GM19468 (cell line): ENCODE measurements around the gene ZBTB7C.

ENCODE experiments used
- ATAC-seq: cut with Tn5 transposase; IDR thresholded peaks from one replicate; pipeline ENCODE4 v1.9.1; 2021; ENCODE audit warnings: mild to moderate bottlenecking, moderate library complexity, moderate number of reproducible peaks; ENCODE audit not compliant: unreplicated experiment; ENCODE audit errors: extremely low read depth

The ZBTB7C gene

GRCh38 chr18:48181857-48182256 is 227.3 kb downstream of the ZBTB7C start:
- no peak for ATAC-seq

DNA sequence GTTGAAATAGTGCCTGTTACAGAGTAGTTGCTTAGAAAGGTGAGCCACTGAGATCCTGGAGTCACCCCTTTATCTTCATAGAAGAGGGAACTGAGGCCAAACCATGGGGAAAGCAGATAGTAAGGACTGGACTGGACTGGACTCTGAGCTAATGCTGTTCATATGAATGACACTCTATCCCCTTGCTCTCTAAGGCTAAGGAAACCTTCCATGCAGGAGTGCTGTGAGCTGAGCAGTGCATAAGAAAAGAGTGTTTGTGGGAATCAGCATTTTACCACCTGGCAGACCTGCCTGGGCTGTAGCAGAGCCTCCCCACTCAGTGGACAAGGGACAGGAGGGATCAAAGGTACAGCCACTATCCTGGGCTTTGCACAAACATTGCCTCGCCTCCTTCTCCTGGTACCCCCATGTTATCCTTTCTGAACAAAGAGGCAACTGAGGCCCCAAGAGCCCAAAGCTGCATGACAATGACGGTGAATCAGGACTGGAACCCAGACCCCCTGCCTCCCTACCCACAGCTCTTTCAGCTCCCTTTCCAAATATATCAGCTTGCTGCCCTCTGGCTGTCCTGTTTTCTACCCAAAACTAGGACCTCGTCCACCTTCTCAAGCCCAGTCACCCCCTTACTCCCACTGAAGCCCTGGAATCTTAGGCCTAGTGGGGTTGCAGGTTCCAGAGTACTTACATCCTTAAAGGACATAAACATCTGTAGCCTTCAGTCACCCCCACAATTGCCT is 227.9 kb downstream of the ZBTB7C start:
- no peak for ATAC-seq

DNA sequence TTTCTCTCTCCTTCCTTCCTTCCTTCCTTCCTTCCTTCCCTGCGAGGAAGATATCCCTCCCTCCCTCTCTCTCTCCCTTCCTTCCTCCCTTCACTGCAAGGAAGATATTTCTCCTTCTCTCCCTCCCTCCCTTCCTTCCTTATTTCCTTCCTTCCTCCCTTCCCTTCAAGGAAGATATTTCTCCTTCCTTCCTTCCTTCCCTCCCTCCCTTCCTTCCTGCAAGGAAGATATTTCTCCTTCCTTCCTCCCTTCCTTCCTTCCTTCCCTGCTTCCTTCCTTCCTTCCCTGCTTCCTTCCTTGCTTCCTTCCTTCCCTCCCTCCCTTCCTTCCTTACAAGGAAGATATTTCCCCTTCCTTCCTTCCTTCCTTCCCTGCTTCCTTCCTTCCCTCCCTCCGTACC is 229.5 kb downstream of the ZBTB7C start:
- ATAC-seq: no peak

DNA sequence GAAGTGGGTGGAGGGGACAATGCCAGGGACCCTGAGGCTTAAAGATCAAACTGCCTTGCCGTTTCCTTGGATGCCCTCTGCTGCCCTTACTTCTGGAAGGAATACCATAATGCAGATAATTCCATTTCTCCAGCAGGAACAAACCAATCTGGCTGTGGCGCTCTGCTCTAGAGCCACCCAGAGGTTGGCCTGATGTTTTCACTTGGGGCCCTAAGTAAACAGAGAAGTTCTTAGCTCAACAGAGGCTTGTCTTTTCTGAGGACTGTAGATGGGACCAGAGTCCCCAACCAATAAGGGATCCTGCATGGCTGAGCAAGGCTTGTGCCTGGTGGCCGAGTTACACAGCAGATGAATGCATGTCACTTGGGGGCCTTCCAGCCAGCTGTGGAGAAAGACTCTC is 230.2 kb downstream of the ZBTB7C start:
- no peak for ATAC-seq

DNA sequence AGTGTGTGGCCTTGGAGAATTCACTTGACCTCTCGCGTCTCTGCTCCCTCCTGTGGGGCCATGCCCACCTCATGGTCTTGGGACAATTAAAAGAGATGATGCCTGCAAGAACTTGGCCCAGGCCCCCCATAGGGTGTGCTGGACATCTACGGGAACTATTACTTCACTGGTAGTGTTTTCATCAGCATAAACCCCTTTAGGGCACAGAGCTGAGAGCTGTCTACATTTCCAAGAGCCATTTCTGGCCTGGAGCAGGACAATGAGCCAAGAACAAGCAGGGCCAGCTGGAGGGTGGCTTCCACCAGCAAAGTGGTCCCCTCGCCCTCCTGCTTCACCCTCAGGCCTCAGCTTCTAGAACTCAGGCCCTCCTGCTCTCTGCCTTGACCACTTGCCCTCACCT is 232.3 kb downstream of the ZBTB7C start:
- ATAC-seq: no peak

- no peak for ATAC-seq
Observed at GRCh38 chr18:48173557-48173956, 235.6 kb downstream of the ZBTB7C start.

DNA sequence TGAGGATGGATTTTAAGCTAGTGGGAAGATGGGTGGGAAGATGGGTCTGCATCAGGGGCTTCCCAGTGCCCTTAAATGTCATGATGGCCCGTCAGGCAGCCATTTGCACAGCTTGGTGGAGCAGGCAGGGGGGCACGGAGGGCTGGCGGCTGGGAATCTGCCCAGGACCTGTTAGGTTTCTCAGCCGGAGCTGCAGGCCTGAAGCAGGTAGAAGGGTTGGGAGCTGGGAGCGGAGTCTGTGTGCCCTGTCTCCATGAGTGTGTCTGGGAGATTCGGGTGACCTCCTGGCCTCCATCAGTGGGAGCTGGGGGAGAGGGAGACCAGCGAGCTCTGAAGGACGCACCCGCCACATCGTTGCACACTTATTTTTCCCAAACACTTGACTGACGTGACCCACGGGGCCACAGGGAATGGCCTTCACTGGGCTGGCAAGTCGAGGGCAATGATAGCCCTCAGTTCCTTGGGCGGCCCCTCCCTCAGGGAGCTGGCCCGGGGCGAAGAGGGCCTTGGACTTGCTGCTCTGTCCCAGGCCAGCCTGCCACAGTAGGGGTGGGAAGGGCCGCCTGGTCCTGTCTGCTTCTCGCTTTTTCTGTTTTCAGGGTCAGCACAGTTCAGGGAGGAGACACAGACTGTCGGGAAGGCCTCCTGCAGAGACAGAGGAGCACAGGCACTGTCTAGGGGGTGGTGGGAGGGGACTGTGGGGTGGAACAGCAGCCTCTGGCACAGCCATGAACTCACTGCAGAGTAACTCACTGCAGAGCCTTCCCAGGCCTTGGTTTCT is 236.8 kb downstream of the ZBTB7C start:
- no peak for ATAC-seq

DNA sequence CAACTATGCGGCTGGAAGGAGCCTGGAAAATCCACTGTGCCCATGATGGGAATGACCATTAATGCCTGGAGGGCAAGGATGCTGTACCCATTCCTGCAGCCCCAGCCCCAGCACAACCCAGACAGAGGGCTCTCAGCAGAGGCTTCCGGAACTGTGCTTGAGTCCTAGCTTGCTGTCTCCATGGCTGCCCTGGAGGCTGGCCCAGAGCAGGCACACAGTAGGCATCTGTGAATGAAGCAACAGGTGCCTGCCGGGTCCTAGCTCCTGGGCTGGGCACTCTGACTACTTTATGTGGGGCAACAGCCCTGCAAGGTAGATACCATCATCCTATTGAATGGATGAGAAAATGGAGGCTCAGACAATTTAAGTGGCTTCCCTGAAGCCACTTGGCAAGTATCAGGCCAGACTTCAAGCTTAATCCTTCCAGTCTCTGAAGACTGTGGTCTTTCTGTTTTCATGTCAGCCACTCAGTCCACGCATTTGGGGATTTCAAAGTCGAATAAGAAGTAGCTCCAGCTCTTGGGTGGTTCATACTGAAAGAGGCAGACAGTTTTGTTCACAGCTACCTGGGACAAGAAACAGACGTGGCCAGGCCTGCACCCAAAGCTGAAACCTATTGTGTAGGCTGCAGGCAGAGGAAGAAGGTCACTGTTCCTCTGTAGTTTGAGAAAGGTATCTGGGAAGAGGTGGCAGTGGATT is 237.5 kb downstream of the ZBTB7C start:
- ATAC-seq: no peak

DNA sequence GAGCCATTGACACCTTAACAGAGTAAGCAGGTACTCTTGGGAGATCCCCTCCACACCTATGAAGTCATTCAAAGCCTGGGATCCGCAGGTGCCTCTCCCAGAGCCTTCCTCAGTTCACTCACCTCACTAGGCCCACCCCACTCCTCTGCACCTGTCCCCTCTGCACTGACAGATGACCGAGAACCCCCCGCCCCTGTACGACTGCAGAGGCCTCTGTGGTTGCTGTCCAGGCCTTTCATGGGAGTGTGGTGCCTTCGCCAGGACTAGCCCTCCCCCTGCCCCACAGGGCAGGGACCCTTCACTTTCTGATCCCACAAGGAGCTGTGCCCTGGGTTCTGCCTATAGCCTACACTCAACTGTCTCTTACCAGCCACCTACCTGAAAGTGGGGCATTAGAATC is 238.5 kb downstream of the ZBTB7C start:
- no peak for ATAC-seq

GRCh38 chr18:48168861-48169260 is 240.3 kb downstream of the ZBTB7C start:
- no peak for ATAC-seq

GRCh38 chr18:48167897-48168253 is 241.3 kb downstream of the ZBTB7C start:
- ATAC-seq: no peak

GRCh38 chr18:48166336-48166875 is 242.8 kb downstream of the ZBTB7C start:
- no peak for ATAC-seq

- no peak for ATAC-seq
Observed at GRCh38 chr18:48165111-48165866, 243.9 kb downstream of the ZBTB7C start.

- ATAC-seq: no peak
Observed at GRCh38 chr18:48164701-48165100, 244.5 kb downstream of the ZBTB7C start.

- no peak for ATAC-seq
Observed at GRCh38 chr18:48164116-48164515, 245.1 kb downstream of the ZBTB7C start.

DNA sequence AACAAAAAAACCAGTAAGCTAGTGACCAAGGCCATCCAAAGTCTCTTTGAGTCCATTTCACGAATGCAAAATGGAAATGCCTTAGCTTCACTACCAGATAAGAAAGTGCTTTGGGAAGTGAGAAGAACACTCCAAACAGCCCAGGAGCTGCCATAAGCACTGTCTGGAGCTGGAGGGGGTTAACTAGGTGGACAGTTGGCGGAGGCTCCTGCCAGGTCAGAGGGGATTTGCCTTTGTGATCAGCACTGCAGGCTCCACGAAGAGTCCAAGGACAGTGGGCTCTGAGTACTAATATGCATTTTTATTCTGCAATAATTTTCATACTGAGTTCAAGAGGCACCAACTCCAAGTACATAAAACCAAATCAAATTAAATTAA is 245.5 kb downstream of the ZBTB7C start:
- no peak for ATAC-seq

DNA sequence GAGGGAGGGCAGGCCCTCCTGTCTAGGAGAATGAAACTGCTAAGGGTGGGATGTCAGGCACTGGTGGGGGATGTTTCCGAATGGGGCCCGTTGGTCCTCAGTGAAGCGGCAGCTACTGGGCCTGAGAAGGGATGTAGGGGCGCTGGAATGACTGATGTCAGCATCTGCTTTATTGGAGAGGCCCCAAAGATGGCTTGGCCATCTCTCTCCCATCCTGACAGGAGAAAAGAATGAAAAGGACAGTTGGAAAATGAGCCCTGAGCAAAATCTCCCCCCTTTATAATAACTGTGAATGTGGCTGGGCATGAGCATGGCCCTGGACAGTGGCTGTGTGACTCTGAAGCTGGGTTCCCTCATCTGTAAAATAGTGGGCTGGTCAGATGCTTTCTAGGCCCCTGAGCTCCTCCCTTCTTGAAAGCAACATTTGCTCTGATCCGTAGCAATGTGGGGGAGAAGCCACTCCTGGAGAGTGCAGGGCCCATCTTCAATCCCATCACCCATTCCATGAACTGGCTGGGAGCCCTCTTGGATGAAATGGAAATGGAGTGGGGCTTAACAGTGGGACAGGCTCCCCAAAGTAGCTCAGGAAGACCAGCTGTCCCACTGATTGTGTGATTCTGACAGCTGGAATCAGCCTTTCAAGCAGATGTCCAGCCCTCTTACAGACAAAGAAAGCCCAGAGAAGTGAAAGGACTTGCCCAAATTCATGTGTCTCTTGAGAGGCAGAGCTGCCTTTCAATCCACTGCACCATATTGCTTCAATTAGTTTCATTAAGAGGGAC is 246.0 kb downstream of the ZBTB7C start:
- ATAC-seq: no peak

GRCh38 chr18:48161911-48162698 is 247.1 kb downstream of the ZBTB7C start:
- ATAC-seq: no peak
